Measurements from ENCODE around the gene CRISPLD2.

Gene CRISPLD2

GRCh38 chr16:84916178-84916577 lies 96.4 kb downstream of the CRISPLD2 start:
- TF ChIP-seq ZNF274 (IDR thresholded peaks at IDR 0.05; ENCODE audit: low read depth, low read length), result no peak
- H3K4me3 ChIP-seq (ENCODE audit: low read length), result no peak overlapping the region

GRCh38 chr16:84916850-84917249 lies 97.1 kb downstream of the CRISPLD2 start:
- TF ChIP-seq ZNF274 (IDR thresholded peaks at IDR 0.05; ENCODE audit: low read depth, low read length), result no peak

GRCh38 chr16:84917492-84917891 lies 97.7 kb downstream of the CRISPLD2 start:
- TF ChIP-seq ZNF274 (IDR thresholded peaks at IDR 0.05; ENCODE audit: low read depth, low read length), result no peak

More at GRCh38 chr16:84916850-84917249, 97.1 kb downstream of the CRISPLD2 start:
- no peak overlapping the region for H3K4me3 ChIP-seq (ENCODE audit: low read length)

GRCh38 chr16:84918006-84918909 lies 98.5 kb downstream of the CRISPLD2 start:
- no peak for TF ChIP-seq ZNF274 (IDR thresholded peaks at IDR 0.05; ENCODE audit: low read depth, low read length)
- no peak overlapping the region for H3K4me3 ChIP-seq (ENCODE audit: low read length)

More at GRCh38 chr16:84917492-84917891, 97.7 kb downstream of the CRISPLD2 start:
- H3K4me3 ChIP-seq (ENCODE audit: low read length), result no peak overlapping the region

GRCh38 chr16:84919269-84919668 lies 99.5 kb downstream of the CRISPLD2 start:
- no peak overlapping the region for H3K4me3 ChIP-seq (ENCODE audit: low read length)
- no peak for TF ChIP-seq ZNF274 (IDR thresholded peaks at IDR 0.05; ENCODE audit: low read depth, low read length)

- no peak for TF ChIP-seq ZNF274 (IDR thresholded peaks at IDR 0.05; ENCODE audit: low read depth, low read length)
- H3K4me3 ChIP-seq (ENCODE audit: low read length), result no peak overlapping the region
Observed at GRCh38 chr16:84919708-84920107, 99.9 kb downstream of the CRISPLD2 start.

GRCh38 chr16:84920333-84920732 lies 100.5 kb downstream of the CRISPLD2 start:
- H3K4me3 ChIP-seq (ENCODE audit: low read length), result no peak overlapping the region
- TF ChIP-seq ZNF274 (IDR thresholded peaks at IDR 0.05; ENCODE audit: low read depth, low read length), result no peak

- H3K4me3 ChIP-seq (ENCODE audit: low read length), result no peak overlapping the region
- TF ChIP-seq ZNF274 (IDR thresholded peaks at IDR 0.05; ENCODE audit: low read depth, low read length), result no peak
Observed at GRCh38 chr16:84922351-84923120, 102.8 kb downstream of the CRISPLD2 start.

- H3K4me3 ChIP-seq (ENCODE audit: low read length), result no peak overlapping the region
- no peak for TF ChIP-seq ZNF274 (IDR thresholded peaks at IDR 0.05; ENCODE audit: low read depth, low read length)
Observed at GRCh38 chr16:84924331-84925091, 104.7 kb downstream of the CRISPLD2 start.

GRCh38 chr16:84925092-84925772 lies 105.4 kb downstream of the CRISPLD2 start:
- TF ChIP-seq ZNF274 (IDR thresholded peaks at IDR 0.05; ENCODE audit: low read depth, low read length), result no peak
- H3K4me3 ChIP-seq (ENCODE audit: low read length), result no peak overlapping the region

GRCh38 chr16:84925773-84926372 lies 106.1 kb downstream of the CRISPLD2 start:
- H3K4me3 ChIP-seq (ENCODE audit: low read length), result no peak overlapping the region
- TF ChIP-seq ZNF274 (IDR thresholded peaks at IDR 0.05; ENCODE audit: low read depth, low read length), result no peak

GRCh38 chr16:84926462-84926861 lies 106.7 kb downstream of the CRISPLD2 start:
- no peak for TF ChIP-seq ZNF274 (IDR thresholded peaks at IDR 0.05; ENCODE audit: low read depth, low read length)
- H3K4me3 ChIP-seq (ENCODE audit: low read length), result no peak overlapping the region

Measured in GM08714 (cell line).